Astrocyte (in vitro differentiated cells and primary cell): Measurements from ENCODE around the gene FKBP1A. TPM values are rescaled to one million over a fixed set of nuclear protein-coding genes. Genes with fewer than 3 reads are reported as not detected.

ENCODE experiments used
- DNase-seq: peaks from one replicate; pipeline ENCODE4 v3.0.0-alpha.2; 2010; ENCODE audit warnings: low read depth
- FAIRE-seq: peaks from 2 replicates; lab custom pipeline; 2011; peaks lifted over from hg19 to GRCh38; lab: Jason Lieb, UNC
- H2AFZ ChIP-seq: 2 replicates; pipeline ENCODE4 v1.6.0; 2012; ENCODE audit warnings: low read depth, low read length, inconsistent platforms
- H3K27ac ChIP-seq: 2 replicates; pipeline ENCODE4 v1.5.1; 2011; ENCODE audit warnings: low read depth, low read length, inconsistent platforms
- H3K27me3 ChIP-seq: 2 replicates; pipeline ENCODE4 v1.6.0; 2011; ENCODE audit warnings: low read length, inconsistent platforms; ENCODE audit not compliant: insufficient read depth
- H3K36me3 ChIP-seq: 2 replicates; pipeline ENCODE4 v1.5.1; 2011; ENCODE audit warnings: low read length, inconsistent platforms; ENCODE audit not compliant: insufficient read depth
- H3K4me1 ChIP-seq: 2 replicates; pipeline ENCODE4 v1.5.1; 2011; ENCODE audit warnings: low read length, inconsistent platforms; ENCODE audit not compliant: insufficient read depth
- H3K4me2 ChIP-seq: 2 replicates; pipeline ENCODE4 v1.6.0; 2012; ENCODE audit warnings: low read length, inconsistent platforms
- H3K4me3 ChIP-seq: 2 replicates; pipeline ENCODE4 v1.5.1; 2011; ENCODE audit warnings: low read depth, mild to moderate bottlenecking, low read length, inconsistent platforms; ENCODE audit not compliant: insufficient read depth
- H3K79me2 ChIP-seq: 2 replicates; pipeline ENCODE4 v1.6.0; 2012; ENCODE audit warnings: mild to moderate bottlenecking, low read length, inconsistent platforms; ENCODE audit not compliant: insufficient read depth
- H3K9ac ChIP-seq: 2 replicates; pipeline ENCODE4 v1.6.0; 2012; ENCODE audit warnings: mild to moderate bottlenecking, low read length, inconsistent platforms
- H3K9me3 ChIP-seq: 2 replicates; pipeline ENCODE4 v1.5.1; 2012; ENCODE audit warnings: low read depth, mild to moderate bottlenecking, low read length, inconsistent platforms; ENCODE audit not compliant: insufficient read depth
- H4K20me1 ChIP-seq: 2 replicates; pipeline ENCODE4 v1.6.0; 2012; ENCODE audit warnings: low read length, inconsistent platforms; ENCODE audit not compliant: insufficient read depth
- H3K27ac Mint-ChIP-seq: one replicate; pipeline ENCODE4 v1.8.0; 2021; ENCODE audit warnings: mild to moderate bottlenecking, mixed read lengths; ENCODE audit not compliant: unreplicated experiment
- H3K27me3 Mint-ChIP-seq: one replicate; pipeline ENCODE4 v1.8.0; 2021; ENCODE audit warnings: low read depth, mixed read lengths; ENCODE audit not compliant: unreplicated experiment
- H3K36me3 Mint-ChIP-seq: one replicate; pipeline ENCODE4 v1.8.0; 2021; ENCODE audit warnings: low read depth, mixed read lengths; ENCODE audit not compliant: unreplicated experiment
- H3K4me1 Mint-ChIP-seq: one replicate; pipeline ENCODE4 v1.8.0; 2021; ENCODE audit warnings: low read depth, mixed read lengths; ENCODE audit not compliant: unreplicated experiment
- H3K4me3 Mint-ChIP-seq: one replicate; pipeline ENCODE4 v1.8.0; 2021; ENCODE audit warnings: mild to moderate bottlenecking, moderate library complexity, mixed read lengths; ENCODE audit not compliant: unreplicated experiment
- H3K9me3 Mint-ChIP-seq: one replicate; pipeline ENCODE4 v1.8.0; 2021; ENCODE audit warnings: mild to moderate bottlenecking, mixed read lengths; ENCODE audit not compliant: unreplicated experiment
- EZH2 ChIP-seq: IDR thresholded peaks from 2 replicates; pipeline ENCODE4 v1.6.1; 2012; ENCODE audit warnings: mild to moderate bottlenecking, low read length, inconsistent platforms; ENCODE audit not compliant: insufficient read depth
- total RNA-seq: library from RNA; stranded (reverse); gene quantifications from 2 replicates; pipeline ENCODE4 v1.2.1, GENCODE V29; 2021
- TF ChIP-seq, protein P1 (sequence below): IDR thresholded peaks from 2 replicates; pipeline ENCODE4 v1.5.1; 2011; ENCODE audit warnings: low read depth, mild to moderate bottlenecking, inconsistent platforms, low read length, moderate library complexity; ENCODE audit not compliant: insufficient read depth

The FKBP1A gene
- total RNA-seq, 1 donor from 2014 or later: 379 TPM

- peaks cover 76% of the 10 kb centered on the region for H3K79me2 ChIP-seq
- H3K4me1 ChIP-seq: peaks cover 38% of the 10 kb centered on the region
- H2AFZ ChIP-seq: no peak overlapping the region
- H3K9me3 ChIP-seq: no peaks in the 10 kb centered on the region
- Mint-ChIP-seq H3K27ac (peak overlapping the region; percentile 94), H3K27me3 (no peaks in the 10 kb centered on the region), H3K4me3 (peak overlapping the region; percentile 70), H3K4me1 (peaks cover 14% of the 10 kb centered on the region), H3K9me3 (no peaks in the 10 kb centered on the region), H3K36me3 (peaks cover 5% of the 10 kb centered on the region)
- DNase-seq (no peak), FAIRE-seq (no peak)
- H3K36me3 ChIP-seq: no peaks in the 10 kb centered on the region
- H3K27ac ChIP-seq: no peak overlapping the region
- H3K4me3 ChIP-seq: no peak overlapping the region
- no peaks in the 10 kb centered on the region for H3K27me3 ChIP-seq
- TF ChIP-seq EZH2: no peak
- TF ChIP-seq, protein P1, sequence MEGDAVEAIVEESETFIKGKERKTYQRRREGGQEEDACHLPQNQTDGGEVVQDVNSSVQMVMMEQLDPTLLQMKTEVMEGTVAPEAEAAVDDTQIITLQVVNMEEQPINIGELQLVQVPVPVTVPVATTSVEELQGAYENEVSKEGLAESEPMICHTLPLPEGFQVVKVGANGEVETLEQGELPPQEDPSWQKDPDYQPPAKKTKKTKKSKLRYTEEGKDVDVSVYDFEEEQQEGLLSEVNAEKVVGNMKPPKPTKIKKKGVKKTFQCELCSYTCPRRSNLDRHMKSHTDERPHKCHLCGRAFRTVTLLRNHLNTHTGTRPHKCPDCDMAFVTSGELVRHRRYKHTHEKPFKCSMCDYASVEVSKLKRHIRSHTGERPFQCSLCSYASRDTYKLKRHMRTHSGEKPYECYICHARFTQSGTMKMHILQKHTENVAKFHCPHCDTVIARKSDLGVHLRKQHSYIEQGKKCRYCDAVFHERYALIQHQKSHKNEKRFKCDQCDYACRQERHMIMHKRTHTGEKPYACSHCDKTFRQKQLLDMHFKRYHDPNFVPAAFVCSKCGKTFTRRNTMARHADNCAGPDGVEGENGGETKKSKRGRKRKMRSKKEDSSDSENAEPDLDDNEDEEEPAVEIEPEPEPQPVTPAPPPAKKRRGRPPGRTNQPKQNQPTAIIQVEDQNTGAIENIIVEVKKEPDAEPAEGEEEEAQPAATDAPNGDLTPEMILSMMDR: no peak
- peak overlapping the region; percentile 11 for H3K9ac ChIP-seq
- H4K20me1 ChIP-seq: peaks cover 65% of the 10 kb centered on the region
- peak overlapping the region; percentile 95 for H3K4me2 ChIP-seq
Measured at GRCh38 chr20:1327827-1328679, 64.8 kb downstream of the FKBP1A start.

DNA sequence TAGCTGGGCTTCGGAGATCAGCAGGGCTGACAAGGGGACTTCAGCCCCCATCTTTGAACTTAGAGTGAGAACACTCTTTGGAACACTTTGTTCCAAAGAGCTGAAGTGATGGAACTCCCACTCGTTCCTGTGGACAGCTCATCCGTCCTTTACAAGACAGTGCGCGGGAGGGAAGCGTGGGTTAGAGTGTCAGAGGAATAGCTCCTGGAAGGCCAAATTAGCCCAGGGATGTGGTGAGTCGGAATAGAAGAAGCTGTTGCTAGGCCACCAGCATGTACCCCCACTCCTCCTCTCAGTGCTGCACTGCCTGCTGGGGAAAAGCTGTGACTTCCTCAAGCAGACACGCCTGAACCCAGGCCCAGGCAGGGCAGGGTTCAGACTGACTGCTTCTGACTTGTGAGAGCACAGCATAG is 65.6 kb downstream of the FKBP1A start:
- Histone ChIP-seq H3K27me3 (no peaks in the 10 kb centered on the region), H3K4me1 (peaks cover 46% of the 10 kb centered on the region), H3K36me3 (no peaks in the 10 kb centered on the region), H2AFZ (no peak overlapping the region), H3K4me3 (no peak overlapping the region), H3K27ac (peak overlapping the region; percentile 22), H3K4me2 (peak overlapping the region; percentile 95), H3K79me2 (peaks cover 69% of the 10 kb centered on the region), H4K20me1 (peaks cover 57% of the 10 kb centered on the region), H3K9ac (peak overlapping the region; percentile 11), H3K9me3 (no peaks in the 10 kb centered on the region)
- H3K27ac Mint-ChIP-seq: peak overlapping the region; percentile 94
- TF ChIP-seq EZH2: no peak
- TF ChIP-seq, protein P1: no peak
- H3K4me1 Mint-ChIP-seq: peaks cover 14% of the 10 kb centered on the region
- peak overlapping the region; percentile 61 for H3K4me3 Mint-ChIP-seq
- peaks cover 5% of the 10 kb centered on the region for H3K36me3 Mint-ChIP-seq
- peak; percentile 36 for DNase-seq
- no peaks in the 10 kb centered on the region for H3K27me3 Mint-ChIP-seq
- no peak for FAIRE-seq
- no peaks in the 10 kb centered on the region for H3K9me3 Mint-ChIP-seq
